NB4 (cell line): ENCODE data around the gene ACSS2.

ENCODE experiments used
- POLR2A ChIP-seq: IDR thresholded peaks from 2 replicates; pipeline ENCODE4 v1.6.1; 2011; ENCODE audit warnings: mild to moderate bottlenecking; ENCODE audit not compliant: insufficient read length; ENCODE audit errors: extremely low read depth
- TF ChIP-seq, protein P1 (sequence below): IDR thresholded peaks from one replicate; pipeline ENCODE4 v1.5.1; 2012; ENCODE audit warnings: low read depth, low read length

DNA sequence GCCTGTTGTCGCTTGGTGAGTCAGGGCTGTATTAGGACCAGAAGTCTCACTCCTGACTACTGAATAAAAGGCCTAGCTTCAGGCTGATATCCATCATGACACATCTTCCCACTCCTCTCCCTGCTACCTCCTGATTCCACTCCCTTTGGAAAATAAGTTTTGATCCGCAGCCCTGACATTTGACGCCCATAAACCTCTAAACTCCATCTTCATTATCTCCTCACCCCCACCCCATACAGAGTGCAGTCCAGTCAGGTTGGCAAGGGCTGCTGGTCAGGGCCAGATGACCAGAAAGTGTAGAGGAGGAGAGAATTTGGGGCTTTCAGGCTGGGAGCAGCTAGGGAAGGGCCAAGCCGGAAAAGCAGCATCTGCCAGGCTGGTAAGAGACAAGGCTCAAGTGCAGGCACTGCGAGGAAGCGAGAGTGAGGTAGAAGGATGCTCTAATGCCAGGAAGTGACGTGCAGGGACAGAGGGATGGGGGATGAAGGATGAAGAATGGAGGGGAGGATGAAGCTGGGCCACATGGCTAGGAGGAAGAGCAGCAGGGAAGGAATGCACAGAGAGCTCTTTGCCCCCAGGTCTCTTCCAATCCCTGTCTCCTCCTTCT lies 5.0 kb upstream of the ACSS2 start:
- TF ChIP-seq POLR2A: no peak
- TF ChIP-seq, protein P1, sequence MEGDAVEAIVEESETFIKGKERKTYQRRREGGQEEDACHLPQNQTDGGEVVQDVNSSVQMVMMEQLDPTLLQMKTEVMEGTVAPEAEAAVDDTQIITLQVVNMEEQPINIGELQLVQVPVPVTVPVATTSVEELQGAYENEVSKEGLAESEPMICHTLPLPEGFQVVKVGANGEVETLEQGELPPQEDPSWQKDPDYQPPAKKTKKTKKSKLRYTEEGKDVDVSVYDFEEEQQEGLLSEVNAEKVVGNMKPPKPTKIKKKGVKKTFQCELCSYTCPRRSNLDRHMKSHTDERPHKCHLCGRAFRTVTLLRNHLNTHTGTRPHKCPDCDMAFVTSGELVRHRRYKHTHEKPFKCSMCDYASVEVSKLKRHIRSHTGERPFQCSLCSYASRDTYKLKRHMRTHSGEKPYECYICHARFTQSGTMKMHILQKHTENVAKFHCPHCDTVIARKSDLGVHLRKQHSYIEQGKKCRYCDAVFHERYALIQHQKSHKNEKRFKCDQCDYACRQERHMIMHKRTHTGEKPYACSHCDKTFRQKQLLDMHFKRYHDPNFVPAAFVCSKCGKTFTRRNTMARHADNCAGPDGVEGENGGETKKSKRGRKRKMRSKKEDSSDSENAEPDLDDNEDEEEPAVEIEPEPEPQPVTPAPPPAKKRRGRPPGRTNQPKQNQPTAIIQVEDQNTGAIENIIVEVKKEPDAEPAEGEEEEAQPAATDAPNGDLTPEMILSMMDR: no peak
